A673 (cell line): ENCODE results near the gene HPCAL1. TPM values are rescaled to one million over a fixed set of nuclear protein-coding genes. Genes with fewer than 3 reads are reported as not detected.

Experiments used
- BruUV-seq: library from RNA; stranded (reverse); fragments of 400-500 nt; replicated peaks from 2 replicates; lab custom pipeline; 2021; lab: Mats Ljungman, UMichigan
- CTCF ChIA-PET: fragments of 300-600 bp; sonication (Branson Sonifier 250); formaldehyde crosslinking; loops from one replicate; lab custom pipeline; 2022; ENCODE audit warnings: antibody characterized with exemption; lab: Charles Lee
- POLR2A ChIA-PET: fragments of 300-600 bp; sonication (Branson Sonifier 250); formaldehyde crosslinking; loops from one replicate; lab custom pipeline; 2022; ENCODE audit warnings: antibody characterized with exemption; ENCODE audit not compliant: low non-redundant PET; lab: Charles Lee
- DNase-seq: peaks from one replicate; pipeline ENCODE4 v3.0.0-alpha.2; 2015; ENCODE audit warnings: low spot score
- H3K27ac ChIP-seq: fragments of 200-600 bp; sonication (generic); 2 replicates; pipeline ENCODE4 v1.5.1; 2016; ENCODE audit warnings: mixed run types, low read depth, mild to moderate bottlenecking, mixed read lengths, antibody characterized with exemption, low read length; ENCODE audit not compliant: poor library complexity, severe bottlenecking
- H3K27me3 ChIP-seq: fragments of 200-600 bp; sonication (generic); replicated peaks from 2 replicates; pipeline ENCODE4 v1.6.1; 2017; ENCODE audit warnings: mixed run types, low read depth, mild to moderate bottlenecking, mixed read lengths, antibody characterized with exemption, low read length; ENCODE audit not compliant: insufficient read depth, poor library complexity
- H3K36me3 ChIP-seq: fragments of 200-600 bp; sonication (generic); 2 replicates; pipeline ENCODE4 v1.6.1; 2016; ENCODE audit warnings: mixed run types, mild to moderate bottlenecking, mixed read lengths, antibody characterized with exemption, low read length; ENCODE audit not compliant: insufficient read depth, poor library complexity, severe bottlenecking
- H3K4me1 ChIP-seq: fragments of 200-600 bp; sonication (generic); 2 replicates; pipeline ENCODE4 v1.6.1; 2017; ENCODE audit warnings: mixed run types, mild to moderate bottlenecking, mixed read lengths, antibody characterized with exemption, low read length; ENCODE audit not compliant: insufficient read depth, poor library complexity, severe bottlenecking
- H3K4me3 ChIP-seq: fragments of 200-600 bp; sonication (generic); 2 replicates; pipeline ENCODE4 v1.5.1; 2016; ENCODE audit warnings: low read depth, mixed run types, mild to moderate bottlenecking, mixed read lengths, low read length; ENCODE audit not compliant: poor library complexity, severe bottlenecking
- H3K9me3 ChIP-seq: fragments of 200-600 bp; sonication (generic); 2 replicates; pipeline ENCODE4 v1.6.1; 2016; ENCODE audit warnings: mixed run types, low read depth, mild to moderate bottlenecking, mixed read lengths, antibody characterized with exemption, low read length; ENCODE audit not compliant: poor library complexity, severe bottlenecking
- CTCF ChIP-seq: fragments of 300-800, 200-600 bp; sonication (generic); conservative IDR thresholded peaks from 2 replicates; pipeline ENCODE4 v1.5.1; 2017; ENCODE audit warnings: low read depth, mild to moderate bottlenecking, antibody characterized with exemption, low read length, moderate library complexity, mixed read lengths
- EZH2 ChIP-seq: fragments of 200-600 bp; sonication (generic); IDR thresholded peaks from 2 replicates; pipeline ENCODE4 v1.6.1; 2017; ENCODE audit warnings: borderline replicate concordance, low read depth, mild to moderate bottlenecking, mixed read lengths, antibody characterized with exemption, low read length; ENCODE audit not compliant: poor library complexity, severe bottlenecking
- intact Hi-C: fragments of 100-400 bp; cut with micrococcal nuclease; formaldehyde crosslinking; loops from one replicate; pipeline ENCODE4 v1.10.0; 2022; ENCODE audit not compliant: unreplicated experiment
- total RNA-seq: library from RNA; stranded (reverse); gene quantifications from 2 replicates; pipeline ENCODE4 v1.2.3, GENCODE V29; 2021

The HPCAL1 gene
- total RNA-seq, 1 experiment from 2014 or later, result 9.7 TPM

GRCh38 chr2:10402653-10403215 lies 100.0 kb downstream of the HPCAL1 start:
- no peak for TF ChIP-seq CTCF
- no peak for TF ChIP-seq EZH2
- no peaks in the 10 kb centered on the region for H3K27me3 ChIP-seq
- no peak for DNase-seq
- no peaks in the 10 kb centered on the region for H3K4me1 ChIP-seq
- no peaks in the 10 kb centered on the region for H3K9me3 ChIP-seq
- intact Hi-C loops, result no loop called here
- POLR2A ChIA-PET, result no interaction called here
- BruUV-seq, result no TSS peak
- H3K27ac ChIP-seq, result no peak overlapping the region
- H3K36me3 ChIP-seq, result no peaks in the 10 kb centered on the region
- CTCF ChIA-PET, result no interaction called here
- H3K4me3 ChIP-seq, result no peak overlapping the region

GRCh38 chr2:10404324-10405143 lies 101.8 kb downstream of the HPCAL1 start:
- no peak overlapping the region for H3K27ac ChIP-seq
- H3K27me3 ChIP-seq, result no peaks in the 10 kb centered on the region
- ChIA-PET CTCF (no interaction called here), POLR2A (no interaction called here)
- DNase-seq, result no peak
- TF ChIP-seq EZH2 (no peak), CTCF (no peak)
- H3K4me3 ChIP-seq, result no peak overlapping the region
- intact Hi-C loops, result no loop called here
- H3K9me3 ChIP-seq, result no peaks in the 10 kb centered on the region
- BruUV-seq, result no TSS peak
- peaks cover 5% of the 10 kb centered on the region for H3K4me1 ChIP-seq
- no peaks in the 10 kb centered on the region for H3K36me3 ChIP-seq

- BruUV-seq, result no TSS peak
Observed at GRCh38 chr2:10405448-10405847, 102.7 kb downstream of the HPCAL1 start.

More at GRCh38 chr2:10405448-10405847, 102.7 kb downstream of the HPCAL1 start:
- Histone ChIP-seq H3K4me3 (no peak overlapping the region), H3K36me3 (no peaks in the 10 kb centered on the region), H3K27me3 (no peaks in the 10 kb centered on the region), H3K9me3 (no peaks in the 10 kb centered on the region), H3K27ac (no peak overlapping the region), H3K4me1 (peaks cover 5% of the 10 kb centered on the region)
- intact Hi-C loops, result no loop called here
- ChIA-PET POLR2A (no interaction called here), CTCF (no interaction called here)
- TF ChIP-seq EZH2 (no peak), CTCF (no peak)
- no peak for DNase-seq
